HG03196 (cell line): ENCODE data around the gene BABAM2.
"Not testable (repeated sequence)": the region's sequence is repeated elsewhere in the genome, so short reads cannot be mapped to it uniquely, and the experiment has no call there.

Experiments used
- ATAC-seq: cut with Tn5 transposase; IDR thresholded peaks from one replicate; pipeline ENCODE4 v1.9.1; 2021; ENCODE audit not compliant: unreplicated experiment

BABAM2 gene

DNA sequence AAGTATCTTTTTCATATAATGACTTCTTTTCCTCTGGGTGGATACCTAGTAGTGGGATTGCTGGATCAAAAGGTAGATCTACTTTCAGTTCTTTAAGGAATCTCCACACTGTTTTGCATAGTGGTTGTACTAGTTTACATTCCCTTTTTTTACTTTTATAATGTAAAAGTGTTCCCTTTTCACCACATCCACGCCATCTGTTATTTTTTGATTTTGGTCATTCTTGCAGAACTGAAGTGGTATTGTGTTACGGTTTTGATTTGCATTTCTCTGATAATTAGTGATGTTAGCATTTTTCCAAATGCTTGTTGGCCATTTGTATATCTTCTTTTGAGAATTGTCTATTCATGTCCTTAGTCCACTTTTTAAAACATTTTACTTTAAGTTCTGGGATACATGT, 127.9 kb downstream of the BABAM2 start:
- ATAC-seq: not testable (repeated sequence)

DNA sequence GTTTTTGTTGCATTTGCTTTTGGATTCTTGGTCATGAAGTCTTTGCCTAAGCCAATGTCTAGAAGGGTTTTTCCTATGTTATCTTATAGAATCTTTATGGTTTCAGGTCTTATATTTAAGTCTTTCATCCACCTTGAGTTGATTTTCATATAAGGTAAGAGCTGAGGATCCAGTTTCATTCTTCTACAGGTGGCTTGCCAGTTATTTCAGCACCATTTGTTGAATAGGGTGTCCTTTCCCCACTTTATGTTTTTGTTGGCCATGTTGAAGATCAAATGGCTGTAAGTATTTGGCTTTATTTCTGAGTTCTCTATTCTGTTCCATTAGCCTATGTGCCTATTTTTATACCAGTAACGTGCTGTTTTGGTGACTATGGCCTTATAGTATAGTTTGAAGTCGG, 129.0 kb downstream of the BABAM2 start:
- not testable (repeated sequence) for ATAC-seq

DNA sequence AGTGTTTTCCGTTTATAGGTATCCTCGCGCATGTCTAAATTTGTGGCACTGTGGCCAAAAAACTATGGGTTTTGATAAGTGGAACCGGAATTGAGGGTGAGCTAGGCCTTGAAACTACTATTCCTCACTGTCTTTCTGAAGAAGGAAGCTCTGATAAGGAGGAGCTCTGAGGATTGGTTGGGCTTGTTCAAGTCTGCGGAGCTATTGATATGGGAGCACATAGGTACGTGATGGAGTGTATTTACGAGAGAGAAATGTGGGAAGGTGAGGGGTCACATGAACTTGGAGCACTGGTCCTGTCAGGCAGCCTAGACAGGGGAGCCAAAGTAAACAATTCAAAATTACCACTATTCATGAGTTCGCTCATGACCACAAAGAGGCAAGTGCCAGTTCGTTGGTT, 131.4 kb downstream of the BABAM2 start:
- ATAC-seq: no peak

DNA sequence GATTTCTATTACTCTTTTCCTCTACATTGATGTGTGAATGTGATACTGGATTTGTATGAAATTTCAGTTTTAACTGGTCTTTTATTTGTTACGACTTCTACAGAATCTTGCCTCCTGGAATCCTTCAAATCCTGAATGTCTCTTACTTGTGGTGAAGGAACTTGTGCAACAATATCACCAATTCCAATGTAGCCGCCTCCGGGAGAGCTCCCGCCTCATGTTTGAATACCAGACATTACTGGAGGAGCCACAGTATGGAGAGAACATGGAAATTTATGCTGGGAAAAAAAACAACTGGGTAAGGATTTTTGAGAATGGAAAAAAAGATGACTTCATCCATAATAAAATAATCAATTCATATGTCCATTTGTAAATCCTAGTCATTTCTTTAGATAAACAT, 134.6 kb downstream of the BABAM2 start:
- ATAC-seq: no peak

DNA sequence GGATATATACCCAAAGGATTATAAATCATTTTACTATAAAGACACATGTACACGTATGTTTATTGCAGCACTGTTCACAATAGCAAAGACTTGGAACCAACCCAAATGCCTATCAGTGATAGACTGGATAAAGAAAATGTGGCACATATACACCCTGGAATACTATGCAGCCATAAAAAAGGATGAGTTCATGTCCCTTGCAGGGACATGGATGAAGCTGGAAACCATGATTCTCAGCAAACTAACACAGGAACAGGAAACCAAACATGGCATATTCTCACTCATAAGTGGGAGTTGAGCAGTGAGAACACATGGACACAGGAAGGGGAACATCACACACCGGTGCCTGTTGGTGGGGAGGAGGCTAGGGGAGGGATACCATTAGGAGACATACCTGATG, 135.7 kb downstream of the BABAM2 start:
- not testable (repeated sequence) for ATAC-seq

DNA sequence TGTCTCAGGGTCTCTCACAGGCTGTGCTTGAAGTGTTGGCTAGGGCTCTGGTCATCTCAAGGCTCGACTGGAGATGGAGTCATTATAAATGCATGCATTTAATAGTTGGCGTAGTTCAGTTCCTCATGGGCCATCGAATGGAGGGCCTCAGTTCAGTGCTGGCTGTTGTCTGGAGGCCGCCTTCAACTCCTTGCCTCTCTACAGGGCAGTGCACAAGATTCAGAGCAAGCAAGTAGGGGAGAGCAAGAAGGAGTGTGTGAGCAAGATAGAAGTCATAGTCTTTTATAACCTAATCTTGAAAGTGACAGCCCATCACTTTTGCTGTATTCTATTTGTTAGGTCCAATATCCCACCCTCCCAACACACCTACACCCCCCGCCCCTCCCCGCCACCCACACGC, 137.5 kb downstream of the BABAM2 start:
- no peak for ATAC-seq

DNA sequence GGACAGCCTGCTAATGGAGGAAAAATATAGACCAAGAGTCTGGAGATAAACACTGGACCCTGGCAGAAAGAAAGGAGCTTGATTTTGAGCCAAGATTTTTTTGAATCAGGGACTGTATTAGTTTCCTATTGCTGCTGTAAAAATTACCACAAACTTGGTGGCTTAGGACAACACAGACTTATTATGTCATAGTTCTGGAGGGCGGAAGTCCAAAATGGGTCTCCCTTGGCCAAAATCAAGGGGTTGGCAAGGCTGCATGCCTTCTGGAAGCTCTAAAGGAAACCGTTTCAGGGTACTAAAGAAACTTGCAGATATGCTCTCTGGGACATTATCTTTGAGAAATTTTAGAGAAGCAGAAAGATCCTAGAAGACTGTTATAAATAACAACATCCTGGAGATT, 140.1 kb downstream of the BABAM2 start:
- no peak for ATAC-seq

DNA sequence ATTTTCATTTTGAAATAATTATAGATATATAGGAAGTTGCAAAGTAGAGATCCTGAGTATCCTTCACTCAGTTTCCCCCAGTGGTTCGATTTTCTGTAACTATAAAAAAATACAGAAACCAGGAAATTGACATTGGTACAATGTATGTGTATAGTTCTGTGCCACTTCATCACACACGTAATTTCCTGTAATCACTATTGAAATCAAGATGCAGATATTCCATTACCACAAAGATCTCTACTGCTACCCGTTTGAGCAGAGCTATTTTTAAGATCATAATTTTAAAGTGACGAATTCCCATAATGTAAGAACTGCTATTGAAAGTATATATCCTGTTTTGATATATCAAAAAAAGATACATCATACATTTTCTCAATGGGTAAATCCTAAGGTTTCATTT, 142.3 kb downstream of the BABAM2 start:
- ATAC-seq: no peak

DNA sequence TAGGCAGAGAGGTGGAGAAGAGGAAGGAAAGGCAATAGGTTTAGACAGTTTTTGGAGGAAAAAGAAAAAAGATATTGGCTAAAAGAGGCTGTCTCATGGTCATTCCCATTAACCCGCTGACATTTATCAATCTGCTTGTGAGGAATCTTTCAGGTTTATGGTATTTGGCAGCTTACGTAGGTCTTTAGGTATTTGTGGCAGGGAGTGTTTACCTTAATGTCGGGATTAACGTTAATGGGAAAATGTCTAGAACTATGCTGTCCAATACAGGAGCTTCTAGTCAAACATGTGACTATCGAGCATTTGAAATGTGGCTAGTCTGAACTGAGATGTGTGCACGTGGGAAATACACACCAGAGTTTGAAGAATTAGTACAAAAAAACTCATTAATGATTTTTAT, 144.2 kb downstream of the BABAM2 start:
- no peak for ATAC-seq

DNA sequence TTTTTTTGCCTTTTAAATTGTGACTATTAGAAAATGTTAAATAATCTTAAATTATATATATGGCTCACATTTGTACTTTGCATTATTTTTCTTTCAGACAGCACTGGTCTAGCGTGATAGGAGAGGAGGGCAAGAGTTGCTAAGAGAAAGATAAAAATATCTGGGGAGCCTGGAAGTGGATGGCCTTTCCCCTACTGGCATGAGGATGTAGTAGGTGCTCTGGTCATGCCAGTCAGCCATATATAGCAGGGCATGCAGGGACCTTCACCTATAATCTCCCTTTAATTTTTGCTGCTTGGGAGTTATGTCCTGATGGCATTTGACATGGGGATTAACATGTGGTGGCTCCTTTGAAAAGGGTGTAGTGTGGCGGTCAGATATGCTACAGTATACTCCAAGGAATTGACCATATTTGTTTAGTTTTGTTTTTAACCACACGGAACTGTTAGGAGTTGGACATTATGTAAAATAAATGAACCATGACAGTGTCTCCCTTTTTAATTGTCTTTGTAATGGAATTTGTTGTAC, 144.7 kb downstream of the BABAM2 start:
- ATAC-seq: no peak

DNA sequence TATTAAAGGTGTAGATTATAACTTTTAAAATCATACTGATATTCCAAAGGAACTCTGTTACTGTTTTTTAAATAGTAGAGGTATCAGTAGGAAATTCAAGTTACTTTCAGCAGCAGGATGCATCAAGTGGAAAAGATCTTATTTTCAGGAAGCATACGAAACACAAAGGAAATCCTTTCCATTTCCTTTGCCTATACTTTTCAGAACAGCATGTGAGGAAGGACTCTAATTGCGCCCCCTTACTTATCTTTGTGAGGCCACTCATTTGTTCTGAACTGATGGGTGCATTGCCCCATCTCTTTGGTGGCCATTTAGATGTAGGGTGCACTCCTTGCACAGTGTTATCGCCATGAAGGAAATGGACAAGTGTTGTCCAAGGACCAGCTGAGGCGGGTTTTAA, 145.3 kb downstream of the BABAM2 start:
- no peak for ATAC-seq

DNA sequence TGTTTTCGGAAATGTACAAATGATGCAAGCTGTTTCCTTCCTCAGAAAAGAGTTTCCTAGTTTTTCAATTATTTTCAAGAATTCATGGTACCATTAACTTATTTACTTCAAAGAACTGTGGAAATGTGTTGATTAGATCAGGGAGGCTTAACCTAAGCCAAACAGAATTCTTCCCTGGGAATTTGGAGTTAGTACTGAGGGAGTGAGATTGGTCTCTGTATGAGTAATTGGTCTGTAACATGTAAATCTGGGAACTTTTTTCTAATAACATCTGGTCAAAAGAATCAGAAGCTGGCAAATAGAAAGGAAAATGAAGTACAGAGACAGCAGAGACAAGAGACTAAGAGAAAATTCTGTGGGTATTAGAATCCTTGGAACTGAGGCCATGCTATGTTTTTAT, 145.8 kb downstream of the BABAM2 start:
- ATAC-seq: no peak

DNA sequence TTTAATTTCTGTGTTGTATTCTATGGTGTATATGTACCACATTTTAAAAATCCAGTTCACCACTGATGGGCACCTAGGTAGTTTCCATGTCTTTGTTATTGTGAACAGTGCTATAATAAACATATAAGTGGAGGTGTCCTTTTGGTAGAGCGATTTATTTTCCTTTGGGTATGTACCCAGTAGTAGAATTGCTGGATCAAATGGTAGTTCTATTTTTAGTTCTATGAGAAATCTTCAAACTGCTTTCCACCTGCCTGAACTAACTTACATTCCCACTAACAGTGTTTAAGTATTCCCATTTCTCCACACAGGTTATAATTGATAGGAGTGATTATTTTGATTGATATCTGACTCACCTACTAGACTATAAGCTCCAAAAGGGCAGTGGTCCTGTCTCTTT, 148.2 kb downstream of the BABAM2 start:
- ATAC-seq: no peak

DNA sequence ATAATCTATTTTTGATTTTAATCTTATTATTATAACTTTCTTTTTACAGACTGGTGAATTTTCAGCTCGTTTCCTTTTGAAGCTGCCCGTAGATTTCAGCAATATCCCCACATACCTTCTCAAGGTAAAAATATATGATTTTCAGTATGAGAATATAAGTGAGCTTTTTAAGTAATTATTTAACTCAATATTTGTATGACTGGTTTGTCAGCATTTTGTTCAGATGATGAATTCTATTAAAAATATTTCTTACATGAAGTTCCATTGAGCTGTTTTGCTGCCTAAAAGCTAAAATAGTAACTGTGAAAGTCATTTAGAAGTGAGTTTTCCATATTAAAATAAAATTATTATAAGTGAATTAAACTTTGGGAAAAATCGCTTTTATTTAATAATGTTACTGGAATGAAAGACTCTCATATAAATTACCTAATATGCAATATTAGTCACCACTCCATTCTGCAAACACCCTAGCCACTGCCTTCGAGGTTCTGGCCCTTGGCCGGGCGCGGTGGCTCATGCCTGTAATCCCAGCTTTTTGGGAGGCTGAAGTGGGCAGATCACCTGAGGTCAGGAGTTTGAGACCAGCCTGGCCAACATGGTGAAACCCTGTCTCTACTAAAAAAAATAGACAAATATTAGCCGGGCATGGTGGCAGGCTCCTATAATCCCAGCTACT, 155.3 kb downstream of the BABAM2 start:
- ATAC-seq: no peak

DNA sequence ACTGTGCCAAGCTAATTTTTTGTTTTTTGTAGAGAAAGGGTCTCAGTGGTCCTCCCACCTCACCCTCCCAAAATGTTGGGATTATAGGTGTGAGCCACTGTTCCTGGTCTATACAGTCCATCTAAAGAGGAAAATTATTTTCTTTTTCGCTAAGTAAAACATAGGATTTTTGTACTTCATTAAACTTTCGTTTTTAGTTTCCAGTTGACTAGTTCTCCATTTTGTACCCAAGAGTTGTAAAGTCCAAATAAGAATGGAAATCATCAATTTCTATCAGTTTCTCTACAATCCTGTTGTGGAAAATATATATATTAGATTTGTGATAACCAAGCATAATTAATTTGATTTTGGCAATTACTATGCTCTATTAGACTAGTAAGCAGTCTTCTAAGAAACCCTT, 156.4 kb downstream of the BABAM2 start:
- ATAC-seq: no peak

DNA sequence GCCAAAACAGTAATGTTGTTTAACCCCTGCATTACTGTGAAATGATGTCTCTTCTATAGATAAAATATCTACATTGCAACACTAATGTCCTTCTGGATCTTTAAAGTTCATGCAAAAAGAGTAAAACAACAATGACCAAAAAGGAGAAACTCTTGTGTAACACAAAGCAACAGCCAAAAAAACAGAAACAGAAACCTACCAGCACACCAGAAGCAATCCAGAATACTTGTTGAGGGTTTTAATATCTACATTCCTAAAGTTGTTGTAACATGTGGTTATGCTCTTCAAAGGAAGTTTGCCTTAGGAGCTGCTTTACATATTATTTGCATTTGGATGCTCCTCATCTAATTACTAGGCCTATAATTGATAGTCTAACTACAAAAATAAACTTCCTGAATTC, 157.2 kb downstream of the BABAM2 start:
- ATAC-seq: no peak

DNA sequence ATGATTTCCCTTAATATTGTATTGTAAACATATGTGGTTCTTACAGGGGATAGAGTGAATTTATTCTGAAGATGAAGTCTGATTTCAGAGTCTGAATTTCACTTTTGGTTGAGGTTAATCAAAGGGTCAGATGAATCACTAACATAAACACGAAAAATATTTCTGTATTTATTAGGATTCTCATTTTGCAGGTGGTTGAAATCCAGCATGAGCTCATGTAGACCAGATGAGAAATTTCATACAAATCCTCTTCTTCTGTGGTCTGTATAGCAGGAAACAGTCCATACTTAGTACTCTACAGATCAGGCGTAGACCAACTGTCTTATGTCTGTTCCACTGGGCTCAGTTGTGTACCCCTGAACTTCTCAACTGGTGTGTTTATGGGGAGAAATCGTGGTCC, 157.8 kb downstream of the BABAM2 start:
- ATAC-seq: no peak

DNA sequence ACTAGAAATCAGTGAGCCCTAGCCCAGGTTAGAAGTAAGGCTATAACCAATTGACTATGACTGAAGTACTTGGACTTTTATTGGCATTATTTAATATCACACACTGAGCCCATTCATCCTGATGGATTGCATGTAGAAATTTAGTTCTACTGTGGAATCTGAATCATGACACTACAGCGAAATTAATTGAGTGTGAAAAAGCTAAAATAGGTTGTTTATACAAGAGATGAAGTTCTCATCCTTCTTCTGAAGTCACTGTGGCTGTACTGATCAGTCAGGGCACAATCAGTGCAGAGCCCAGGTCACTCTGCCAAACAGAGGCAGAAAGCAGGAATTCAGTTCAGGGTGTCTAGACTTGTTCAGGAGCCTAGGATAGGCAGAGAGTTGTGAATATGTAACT, 158.9 kb downstream of the BABAM2 start:
- ATAC-seq: no peak

DNA sequence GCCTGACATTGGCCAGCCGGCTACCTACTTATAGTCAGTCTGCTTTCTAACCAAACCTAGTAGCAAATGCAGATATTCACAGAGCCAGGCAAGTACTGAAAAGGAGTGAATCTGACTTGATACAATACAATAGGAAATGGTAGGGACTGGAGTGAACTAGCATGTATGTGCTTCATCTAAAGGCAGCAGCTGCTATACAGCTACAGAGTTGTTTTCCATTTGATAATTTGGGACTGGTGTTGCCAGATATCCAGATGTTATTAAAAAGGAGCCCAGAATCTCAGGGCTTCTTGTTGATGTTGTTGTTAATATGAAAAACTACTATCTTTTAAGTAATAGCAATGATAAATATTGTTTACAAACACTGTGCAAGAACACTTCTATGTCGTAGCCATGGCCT, 159.4 kb downstream of the BABAM2 start:
- ATAC-seq: no peak

DNA sequence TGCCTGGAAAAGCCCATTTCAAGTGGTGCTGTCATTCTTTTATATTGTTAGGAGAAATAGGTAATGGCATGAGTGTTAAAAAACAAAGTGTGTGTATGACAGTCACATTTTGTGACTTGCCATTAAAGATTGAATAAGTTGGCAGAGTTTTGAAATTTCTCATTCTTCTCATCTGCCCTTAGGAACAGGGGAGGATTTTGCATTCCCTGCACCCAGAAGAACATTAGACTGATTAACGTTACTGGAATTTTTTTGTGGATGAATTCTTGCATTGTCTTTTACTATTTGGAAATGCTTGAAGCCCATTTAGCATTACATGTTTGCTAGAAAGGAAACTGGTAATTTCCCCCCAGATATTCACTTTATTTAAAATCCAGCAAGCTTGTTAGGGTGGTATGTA, 162.2 kb downstream of the BABAM2 start:
- ATAC-seq: no peak

DNA sequence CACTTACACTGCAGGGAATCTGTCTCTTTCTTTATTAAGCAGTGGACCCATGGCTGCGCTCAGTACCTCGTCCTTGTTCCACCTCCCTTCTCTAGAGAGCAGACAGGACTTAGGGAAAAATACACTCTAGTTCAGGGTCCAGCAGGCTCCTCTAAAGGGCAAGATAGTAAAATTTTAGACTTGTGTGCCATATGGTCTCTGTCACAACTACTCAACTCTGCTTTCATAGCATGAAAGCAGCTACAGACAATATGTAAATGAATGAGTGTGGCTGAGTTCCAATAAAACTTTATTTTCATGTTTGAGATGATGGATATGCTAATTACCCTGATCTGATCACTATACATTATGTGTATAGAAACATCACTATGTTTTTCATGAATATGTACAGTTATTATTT, 163.1 kb downstream of the BABAM2 start:
- no peak for ATAC-seq

DNA sequence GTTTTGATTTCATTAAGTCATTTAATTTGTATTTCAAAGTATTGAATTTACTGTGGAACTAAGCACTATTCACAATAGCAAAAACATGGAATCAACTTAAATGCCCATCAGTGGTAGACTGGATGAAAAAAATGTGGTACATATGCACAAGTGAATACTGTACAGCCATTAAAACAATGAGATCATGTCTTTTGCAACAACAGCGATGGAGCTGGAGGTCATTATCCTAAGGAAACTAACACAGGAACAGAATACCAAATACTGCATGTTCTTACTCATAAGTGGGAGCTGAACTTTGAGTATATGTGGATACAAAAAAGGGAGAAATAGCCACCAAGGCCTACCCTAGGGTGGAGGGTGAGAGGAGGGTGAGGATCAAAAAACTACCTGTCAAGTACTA, 164.4 kb downstream of the BABAM2 start:
- ATAC-seq: no peak

DNA sequence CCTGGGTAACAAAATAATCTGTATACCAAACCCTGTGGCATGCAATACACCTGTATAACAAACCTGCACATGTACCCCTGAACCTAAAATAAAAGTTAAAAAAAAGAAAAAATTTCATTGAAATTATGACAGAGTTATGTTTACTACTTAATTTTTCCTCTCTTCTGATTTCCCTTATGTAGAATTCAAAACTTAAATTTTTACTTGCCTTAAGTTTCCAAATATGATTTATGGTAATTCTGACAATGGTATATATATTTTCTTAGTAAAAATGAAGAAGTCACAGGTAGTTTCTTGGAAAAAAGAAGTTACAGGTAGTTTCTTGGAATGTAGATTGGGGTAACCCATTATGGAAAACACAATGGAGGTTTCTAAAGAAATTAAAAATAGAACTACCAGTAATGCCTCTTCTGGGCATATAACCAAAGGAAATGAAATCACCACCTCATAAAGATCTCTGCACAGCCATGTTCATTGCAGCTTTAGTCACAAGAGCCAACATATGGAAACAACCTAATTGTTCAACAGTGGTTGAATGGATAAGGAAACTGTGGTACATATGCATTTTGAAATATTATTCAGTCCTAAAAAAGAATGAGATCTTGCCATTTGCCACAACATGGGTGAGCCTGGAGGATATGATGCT, 164.9 kb downstream of the BABAM2 start:
- no peak for ATAC-seq
